Kidney capillary endothelial cell (primary cell): ENCODE data around the gene ABLIM1.

Experiments used
- DNase-seq: peaks from one replicate; pipeline ENCODE4 v3.0.0-alpha.2; 2018; ENCODE audit warnings: low spot score

Gene ABLIM1

DNA sequence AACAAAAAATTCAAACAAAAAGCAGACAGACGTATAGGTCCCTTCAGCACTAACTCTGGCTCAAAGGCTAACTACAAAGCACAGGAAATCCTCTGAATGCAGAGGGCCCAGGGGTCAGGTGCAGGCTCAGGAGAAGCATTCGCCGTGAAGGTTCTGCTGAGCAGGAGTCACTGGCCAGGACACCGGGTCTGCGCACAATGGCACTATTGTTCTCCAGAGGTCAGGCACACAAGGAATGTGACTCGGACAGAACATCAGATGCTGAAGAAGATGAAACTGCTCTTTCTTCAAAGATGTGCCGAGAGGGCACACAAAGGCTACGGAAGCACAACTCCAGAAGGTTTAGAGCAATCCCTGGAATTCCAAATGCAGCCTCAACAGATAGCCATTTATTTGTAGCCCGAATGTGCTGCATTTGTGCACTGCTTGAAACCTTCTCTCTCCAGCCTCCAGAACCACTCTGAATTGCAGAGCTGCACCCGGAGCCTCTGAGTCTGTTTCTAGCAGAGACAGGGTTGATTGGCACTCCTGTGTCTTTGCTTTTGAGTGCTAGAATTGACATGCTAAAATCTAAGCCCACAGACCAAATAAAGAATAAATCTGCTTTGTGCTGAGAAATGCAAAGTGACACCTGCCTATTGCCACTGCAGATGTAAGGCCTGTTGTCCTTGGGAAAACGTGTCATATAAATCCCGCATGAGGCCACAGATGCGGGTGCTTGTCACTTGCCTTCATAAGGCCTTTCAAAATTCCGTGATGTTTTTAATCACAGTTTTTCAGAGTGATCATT lies 168.4 kb downstream of the ABLIM1 start:
- DNase-seq = peak; percentile 28

DNA sequence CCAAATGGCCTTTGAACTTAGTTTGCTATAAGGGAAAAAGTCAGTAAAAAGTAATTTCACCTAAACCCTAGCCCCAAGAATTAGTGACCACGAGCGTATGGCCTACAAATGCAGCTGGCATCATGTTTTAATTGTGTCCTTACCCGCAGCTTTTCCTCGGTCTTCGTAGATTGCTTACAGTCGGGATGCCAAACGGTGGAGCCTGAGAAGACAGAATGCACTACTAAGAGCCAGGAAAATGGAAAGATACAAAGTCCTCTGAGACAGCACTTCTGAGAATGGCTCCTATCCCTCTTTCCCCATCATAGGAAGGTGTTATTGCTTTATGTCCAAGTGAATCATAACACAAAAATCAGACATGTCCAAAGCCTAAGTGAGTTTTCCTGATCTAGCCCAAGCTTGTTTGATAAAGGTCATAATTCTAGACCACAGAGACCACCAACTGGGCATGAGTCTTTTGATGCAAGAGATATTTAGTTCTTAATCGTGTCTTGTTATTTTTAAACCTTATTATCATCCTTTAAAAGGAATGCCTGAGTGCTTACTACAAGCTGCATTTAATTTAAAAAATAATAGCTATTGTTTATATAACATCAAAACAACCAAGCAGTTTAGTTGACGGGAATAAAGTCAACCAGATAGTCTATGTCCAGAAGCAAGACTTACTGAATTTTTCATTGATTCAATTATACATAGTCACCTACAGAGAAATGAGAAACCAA lies 170.1 kb downstream of the ABLIM1 start:
- DNase-seq = no peak

DNA sequence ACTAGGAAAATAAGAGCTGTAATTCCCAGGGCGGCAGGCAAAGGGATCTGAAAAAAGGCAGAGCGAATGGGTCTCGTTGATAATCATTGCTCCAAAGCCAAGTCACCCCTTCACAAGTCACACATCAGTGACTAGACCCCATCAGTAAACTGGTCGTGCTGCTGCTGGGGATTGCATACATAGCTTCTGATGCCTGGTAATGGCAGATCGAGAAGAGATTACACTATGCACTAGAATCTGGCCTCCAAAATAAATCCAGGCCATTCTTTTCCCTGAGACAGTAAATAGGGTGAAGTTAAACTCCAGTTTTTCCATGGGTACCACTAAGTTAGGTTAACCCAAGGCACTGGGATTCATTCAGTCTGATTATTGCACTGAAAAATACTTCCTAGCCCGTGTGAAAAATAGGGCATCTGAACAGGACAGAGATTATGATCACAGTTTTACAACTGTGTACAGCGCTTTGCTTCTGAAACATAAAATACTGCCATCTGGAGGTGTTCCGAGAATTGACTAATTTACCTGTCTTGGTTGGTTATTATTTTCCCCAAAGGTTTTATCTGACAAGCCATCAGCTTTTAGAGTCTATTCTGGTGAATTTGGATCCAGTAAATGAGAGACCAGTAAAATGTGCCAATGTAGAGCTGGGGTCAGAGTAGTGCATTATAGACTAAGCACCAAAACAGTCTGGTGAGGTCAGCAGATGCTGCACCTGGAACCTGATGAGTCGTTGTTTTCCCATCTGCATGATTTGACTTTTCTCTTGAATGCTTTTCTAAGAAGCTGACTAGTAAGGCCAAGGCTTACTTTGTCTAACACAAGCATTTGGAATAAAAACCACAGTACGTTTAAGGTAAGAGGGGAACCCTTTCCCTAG lies 170.9 kb downstream of the ABLIM1 start:
- no peak for DNase-seq

DNA sequence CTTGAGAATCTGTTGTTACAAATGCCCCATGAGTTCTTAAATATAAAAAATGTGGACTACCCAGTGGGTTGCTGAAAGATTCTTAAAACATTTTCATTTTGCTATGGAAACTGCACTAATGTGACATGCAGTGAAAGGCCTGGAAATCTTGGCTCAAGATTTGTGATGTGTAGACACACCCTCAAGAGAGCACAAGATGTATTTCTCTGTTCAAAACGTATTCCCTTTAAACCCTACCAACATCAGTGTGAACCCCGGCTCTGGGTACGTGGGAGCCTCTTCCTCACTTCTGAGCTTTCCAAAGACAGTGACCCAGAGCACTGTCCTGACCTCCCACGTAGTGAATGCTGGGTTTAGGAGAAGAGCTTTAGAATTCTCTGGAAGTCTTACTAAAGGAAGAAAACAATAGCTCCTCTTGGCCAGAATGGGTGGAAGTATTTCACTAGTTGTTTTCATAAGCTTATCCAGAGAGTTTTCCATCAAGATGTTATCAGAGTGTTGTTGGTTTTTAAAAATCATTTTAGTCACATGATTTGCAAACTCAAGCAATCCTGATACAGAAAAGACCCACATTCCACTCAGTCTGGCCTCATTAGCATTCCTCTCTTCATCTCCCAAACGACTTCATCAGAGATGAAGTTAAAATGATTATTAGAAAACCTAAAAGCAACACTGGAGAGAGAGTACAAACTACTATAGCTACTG lies 172.2 kb downstream of the ABLIM1 start:
- no peak for DNase-seq

DNA sequence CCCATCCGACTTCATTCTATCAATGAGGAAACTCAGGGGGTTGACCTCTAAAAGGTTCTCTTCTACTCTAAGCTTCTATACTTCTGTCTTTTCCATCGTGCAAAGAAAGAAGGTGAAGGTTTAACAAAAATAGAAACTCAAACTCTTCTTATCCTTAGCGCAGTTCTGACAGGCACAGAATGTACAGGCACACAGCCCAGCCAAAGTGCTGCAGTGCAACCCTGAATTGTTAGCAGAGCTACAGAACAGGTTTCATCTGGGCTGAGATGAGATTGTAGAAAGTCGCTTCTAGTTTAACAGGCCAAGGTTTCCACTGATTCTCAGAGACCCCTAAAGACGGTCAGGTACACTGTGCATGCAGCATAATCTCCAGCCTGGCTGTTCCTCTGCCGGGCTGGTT lies 174.5 kb downstream of the ABLIM1 start:
- no peak for DNase-seq

DNA sequence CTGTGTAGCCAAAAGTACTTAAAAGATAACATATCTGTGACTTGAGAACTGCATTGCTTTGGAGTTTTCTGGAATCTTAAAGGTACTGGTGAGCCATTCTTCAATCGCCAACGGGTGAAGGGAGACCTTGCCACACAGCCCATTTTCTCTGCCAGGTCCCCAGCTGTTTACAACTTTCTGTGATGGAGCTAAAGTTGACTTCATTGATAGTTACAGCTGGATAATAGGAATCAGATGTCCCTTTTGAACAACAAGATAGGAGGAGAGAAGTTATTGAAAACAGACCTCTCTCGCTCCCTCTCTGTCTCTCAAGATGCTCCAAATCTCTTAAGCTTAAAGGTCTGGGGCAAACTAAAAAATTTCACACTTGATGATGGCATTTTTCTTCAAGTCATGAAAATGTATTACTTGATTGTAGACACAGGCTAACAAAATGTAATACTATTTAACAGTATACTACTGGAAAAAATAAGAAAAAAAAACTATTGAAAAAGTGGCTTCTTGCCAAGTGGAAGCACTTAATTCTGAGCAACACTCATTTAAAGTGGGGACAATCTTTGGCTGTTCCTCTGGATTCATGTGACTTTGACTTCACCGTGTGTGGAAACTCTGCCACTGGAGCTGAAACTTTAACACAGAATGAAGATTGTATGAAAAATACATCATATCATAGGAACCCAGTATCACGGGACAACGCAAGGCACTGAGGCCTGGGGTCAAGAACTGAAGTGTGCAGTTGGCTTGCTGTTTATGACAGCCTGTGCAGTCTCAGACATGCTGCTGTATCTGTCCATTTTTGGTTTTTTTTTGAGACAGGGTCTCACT lies 175.4 kb downstream of the ABLIM1 start:
- no peak for DNase-seq

DNA sequence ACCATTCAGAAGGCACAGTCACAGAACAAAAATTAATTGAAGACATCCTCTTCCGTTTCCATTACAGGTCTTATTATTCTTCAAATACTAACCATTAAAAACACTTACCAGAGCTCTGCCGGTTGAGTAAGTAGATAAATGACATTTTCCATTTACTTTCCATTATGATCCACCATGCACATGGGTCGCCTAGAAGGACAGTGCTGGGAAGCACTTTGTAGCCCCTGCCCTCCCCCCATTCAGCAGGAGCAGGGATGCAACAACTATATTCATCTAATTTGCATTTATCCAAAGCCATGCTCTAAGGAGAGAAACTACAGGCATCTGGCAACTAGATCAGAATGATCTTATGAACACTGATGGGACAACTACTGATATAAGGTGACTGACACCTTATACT lies 177.0 kb downstream of the ABLIM1 start:
- DNase-seq = no peak

DNA sequence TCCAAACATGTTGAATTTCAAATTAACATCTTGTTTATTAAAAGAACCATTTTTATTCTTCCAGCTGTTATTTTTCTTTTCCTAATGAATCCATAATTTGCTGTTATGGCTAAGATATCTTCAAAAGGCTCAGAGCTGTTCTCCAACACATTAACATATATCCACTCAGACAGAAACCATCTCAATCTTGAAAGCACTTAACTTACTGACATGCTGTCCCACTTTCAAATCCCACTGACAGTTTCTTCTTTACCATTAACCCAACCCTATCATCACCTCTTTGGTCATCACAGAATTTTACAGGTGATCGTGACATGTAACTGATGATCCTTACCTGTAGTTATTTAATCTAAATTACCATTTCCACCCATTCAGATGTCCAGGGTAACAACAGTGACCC lies 178.2 kb downstream of the ABLIM1 start:
- no peak for DNase-seq

DNA sequence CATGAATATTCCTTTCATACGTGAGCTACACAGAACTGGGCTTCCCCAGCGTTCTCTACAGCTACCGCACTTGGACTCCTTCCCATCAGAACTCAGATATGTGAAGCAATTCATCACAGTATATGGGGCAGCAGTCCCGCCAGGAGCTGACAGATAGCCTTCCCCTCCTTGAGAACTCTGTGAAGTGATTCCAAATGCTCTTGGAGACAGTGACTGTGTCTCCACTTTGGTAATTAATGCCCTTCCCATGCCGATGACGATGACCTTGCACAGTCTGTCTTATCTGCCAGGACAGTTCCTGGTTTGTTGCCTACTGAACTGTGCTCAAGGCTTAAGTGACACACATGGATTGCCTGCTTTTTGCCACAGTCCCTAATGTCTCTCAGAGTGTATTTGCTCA lies 178.8 kb downstream of the ABLIM1 start:
- no peak for DNase-seq

DNA sequence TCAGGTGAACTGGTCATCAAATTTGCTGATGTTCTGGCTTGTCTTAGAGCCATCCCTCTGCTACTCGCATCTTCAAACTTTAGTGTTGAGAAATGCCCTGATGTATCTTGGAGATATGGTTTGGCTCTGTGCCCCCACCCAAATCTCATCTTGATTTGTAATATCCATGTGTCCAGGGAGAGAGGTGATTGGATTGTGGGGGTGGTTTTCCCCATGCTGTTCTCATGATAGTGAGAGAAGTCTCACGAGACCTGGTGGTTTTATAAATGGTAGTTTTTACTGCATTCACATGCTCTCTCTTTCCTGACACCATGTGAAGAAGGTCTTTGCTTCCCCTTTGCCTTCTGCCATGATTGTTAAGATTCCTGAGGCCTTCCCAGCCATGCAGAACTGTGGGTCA lies 179.8 kb downstream of the ABLIM1 start:
- no peak for DNase-seq

DNA sequence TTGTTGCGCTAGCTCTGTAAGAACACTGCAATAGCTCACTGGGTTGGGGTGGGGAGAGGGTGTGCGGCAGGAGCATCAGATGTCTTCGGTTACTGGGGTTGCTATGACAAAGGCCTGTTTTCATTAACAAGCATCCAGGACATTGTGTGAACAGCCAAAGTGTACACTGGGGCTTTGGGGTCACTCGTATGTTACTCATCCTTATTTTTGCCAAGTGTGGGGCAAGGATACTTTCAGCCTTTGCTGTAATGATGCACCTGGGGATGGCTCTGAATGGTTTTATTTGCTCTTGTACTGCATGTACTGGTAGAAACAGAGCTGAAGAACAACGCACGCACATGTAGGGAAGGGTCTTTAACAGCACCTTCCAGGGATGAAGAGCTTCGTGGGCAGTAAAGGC lies 180.8 kb downstream of the ABLIM1 start:
- DNase-seq = no peak

DNA sequence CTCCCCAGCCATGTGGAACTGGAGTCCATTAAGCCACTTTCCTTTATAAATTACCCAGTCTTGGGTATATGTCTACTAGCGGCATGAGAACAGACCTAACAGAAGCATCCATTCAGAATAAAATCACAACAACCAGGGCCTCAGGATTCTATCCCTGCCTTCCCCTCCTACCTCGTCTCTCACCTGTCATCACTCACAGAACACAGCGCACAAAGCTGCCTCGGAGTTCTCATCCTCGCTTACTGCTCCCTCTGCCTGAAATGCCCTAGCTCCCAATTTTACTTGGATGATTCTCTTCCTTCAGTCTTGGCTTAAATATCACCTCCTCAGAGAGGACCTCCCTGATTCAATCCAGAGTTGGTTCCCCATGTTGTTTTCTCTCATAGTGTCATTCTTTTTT lies 183.1 kb downstream of the ABLIM1 start:
- no peak for DNase-seq

DNA sequence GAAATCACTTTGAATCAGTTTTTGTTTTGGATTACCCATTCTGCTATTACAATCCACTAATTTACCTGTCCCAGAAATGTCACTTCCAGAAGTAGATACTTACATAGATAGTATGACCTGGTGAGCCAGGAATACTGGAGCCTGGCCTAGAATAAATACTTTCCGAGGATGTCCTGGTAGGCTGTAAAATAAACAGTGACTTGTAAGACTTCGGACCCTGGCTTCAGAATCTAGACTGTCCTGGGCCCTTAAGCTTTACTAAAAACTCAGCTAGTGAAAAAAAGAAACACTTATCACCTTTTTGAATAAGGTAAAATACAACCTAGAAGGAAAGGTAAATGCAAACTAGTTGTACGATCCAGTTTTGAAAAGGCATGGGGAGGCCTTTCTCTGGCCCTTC lies 184.3 kb downstream of the ABLIM1 start:
- no peak for DNase-seq

DNA sequence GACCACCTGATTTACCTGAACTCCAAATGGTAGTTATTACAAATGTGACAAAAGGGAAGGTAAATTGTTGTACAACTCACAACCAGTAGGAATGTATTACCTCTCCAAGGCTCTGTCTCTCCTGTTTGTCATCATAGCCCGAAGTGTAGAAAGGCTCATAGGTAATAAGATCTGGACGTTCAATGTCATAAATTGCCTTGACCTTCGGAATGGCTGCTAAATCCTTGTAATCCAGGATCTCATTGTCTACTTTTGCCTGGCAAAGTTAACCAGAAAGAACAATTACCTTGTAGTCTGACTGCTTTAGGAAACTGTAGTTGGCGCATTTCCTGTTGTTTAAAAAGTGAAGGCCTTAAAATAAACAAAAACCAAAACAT lies 185.2 kb downstream of the ABLIM1 start:
- no peak for DNase-seq

DNA sequence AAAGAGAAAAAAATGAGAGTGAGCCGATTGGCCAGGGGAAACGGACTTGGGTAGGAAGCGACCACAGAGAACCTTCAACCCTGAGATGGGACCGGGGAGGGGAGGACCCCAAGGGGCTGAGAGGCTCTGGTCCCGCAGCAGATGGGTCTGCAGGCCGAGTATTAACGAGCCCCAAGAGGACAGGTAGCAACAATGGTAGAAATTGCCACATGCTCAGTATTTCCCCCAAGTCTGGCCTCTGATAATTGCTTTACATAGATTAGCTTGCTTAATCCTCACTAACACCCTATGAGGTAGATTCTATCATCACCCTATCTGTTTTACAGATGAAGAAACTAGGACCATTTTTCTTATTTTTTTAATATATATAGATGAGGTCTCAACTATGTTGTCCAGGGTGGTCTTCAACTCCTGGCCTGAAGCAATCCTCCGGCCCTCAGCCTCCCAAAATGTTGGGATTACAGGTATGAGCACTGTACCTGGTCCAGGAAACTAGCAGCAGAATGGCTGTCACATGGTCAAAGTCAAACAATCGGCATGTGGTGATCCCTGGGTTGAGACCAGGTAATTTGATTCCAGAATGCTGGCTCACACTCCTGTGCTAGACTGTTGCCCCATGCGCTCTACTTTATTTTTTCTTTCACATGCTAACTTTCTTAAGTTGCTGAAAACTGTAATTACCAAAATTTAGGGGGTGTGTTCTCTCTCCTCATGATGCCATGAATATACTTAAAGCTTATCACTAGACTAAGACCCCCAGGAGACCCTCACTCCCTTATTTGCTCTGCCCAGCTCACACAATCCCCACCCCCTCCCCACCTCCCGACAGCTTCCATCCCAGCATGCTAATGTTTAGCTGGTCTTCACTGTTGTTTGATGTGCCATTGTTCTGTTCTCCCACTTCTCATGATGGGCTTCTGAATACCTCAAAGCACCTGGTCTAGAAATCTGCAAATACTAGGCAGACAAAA lies 185.9 kb downstream of the ABLIM1 start:
- no peak for DNase-seq

DNA sequence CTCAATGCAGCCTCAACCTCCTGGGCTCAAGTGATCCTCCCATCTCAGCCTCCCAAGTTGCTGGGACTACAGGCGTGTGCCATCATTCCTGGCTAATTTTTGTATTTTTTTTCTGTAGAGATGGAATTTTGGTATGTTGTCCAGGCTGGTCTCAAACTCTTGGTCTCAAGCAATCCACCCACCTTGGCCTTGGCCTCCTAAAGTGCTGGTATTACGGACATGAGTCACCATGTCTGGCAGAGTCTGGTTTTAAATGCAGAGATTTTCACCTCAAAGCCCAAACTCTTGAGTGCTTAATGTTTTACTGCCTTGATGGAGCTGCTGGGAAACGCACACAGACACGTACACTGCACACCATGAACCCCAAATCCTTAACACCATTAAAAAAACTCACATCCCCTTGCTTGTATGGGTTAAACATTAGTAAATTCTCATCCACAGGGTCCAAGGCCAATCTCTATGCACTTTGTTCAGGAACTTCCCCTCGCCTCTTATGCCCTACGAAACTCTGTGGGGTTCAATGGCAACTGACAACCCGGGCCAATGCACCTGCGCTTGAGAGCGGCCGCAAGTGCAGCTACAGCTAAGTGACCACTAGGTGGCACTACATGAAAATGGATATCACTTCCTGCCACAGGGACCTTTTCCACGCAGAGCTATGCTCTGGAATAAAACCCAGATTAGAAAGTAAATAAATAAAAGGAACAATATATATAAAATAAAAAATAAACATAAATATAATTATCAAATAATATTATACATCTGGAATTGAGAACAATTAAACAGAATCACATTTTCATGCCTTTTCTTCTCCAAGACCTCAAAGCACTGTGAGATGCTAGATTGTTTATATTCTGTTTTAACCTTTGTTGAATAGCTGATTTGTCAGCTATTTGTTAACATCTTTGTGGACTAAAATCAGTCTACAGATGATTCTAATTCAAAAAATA lies 186.8 kb downstream of the ABLIM1 start:
- DNase-seq = peak; percentile 72

DNA sequence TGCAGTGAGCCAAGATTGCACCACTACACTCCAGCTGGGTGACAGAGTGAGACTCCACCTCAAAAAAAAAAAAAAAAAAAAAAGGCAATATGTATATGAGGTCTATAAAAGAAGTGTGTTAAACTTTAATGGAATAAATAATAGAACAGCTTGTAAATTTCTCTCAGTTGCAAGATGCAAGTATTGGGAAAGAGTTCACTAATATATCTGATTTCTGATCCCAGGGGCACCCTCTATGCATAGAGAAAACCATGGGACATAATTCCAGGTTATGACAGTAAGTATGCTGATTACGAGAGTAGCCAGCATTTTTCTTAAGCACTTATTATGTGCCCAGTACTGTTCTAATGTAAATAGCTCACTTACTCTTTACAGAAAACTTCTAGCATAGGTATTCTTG lies 187.7 kb downstream of the ABLIM1 start:
- DNase-seq = no peak

DNA sequence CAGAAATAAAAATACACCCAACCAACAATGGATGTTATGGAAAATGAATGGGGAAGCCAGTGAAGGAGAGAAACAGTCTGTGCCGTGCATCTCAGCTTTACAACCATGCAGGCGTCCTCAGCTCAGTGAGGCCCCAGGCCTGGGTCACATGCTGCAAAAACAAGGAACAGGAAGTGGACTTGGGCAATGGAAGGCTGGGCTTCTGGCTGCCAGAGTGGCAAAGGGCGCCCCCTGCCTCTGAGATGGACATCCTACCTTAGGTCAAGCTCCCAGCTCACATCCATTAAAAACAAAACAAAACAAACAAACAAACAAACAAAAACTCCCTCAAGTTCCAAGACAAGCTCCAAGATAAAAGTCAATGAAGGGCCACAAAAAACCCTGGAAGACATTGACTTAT lies 199.1 kb downstream of the ABLIM1 start:
- peak; percentile 20 for DNase-seq
